ENCODE data around the gene GFM2. TPM values are rescaled to one million over a fixed set of nuclear protein-coding genes. Genes with fewer than 3 reads are reported as not detected.

The GFM2 gene
- total RNA-seq (10 to 100 TPM; 47.8 to 62.0 TPM), polyA plus RNA-seq (ENCODE audit: insufficient read depth, low read depth, low replicate concordance) (35.5 TPM)
- long read RNA-seq, donor 1, transcript GFM2-201 (21 exons, 3,249 nt) = major isoform, 7 of 748 reads
- long read RNA-seq, donor 1, partial matches to known transcripts = 733 of 748 reads
- long read RNA-seq, donor 1, other reads (novel, unspliced or antisense) = 8 of 748 reads
- long read RNA-seq, donor 2, partial matches to known transcripts = 353 of 357 reads
- long read RNA-seq, donor 2, other reads (novel, unspliced or antisense) = 0 of 357 reads

GRCh38 chr5:74766849-74767578, at the start of gene GFM2, which contains the start of gene NSA2:
GFM2 (minus strand) TSS chr5:74767117; CDS start chr5:74763742, 3,375 bp downstream.
NSA2 (plus strand) TSS chr5:74767249; CDS start chr5:74767361, 112 bp downstream.
- peak within 1 kb of the TSS; percentile 90 to 98 for H3K4me3 ChIP-seq
- no peaks in the 10 kb centered on the region for H3K27me3 ChIP-seq
- TF ChIP-seq POLR2A (IDR thresholded peaks at IDR 0.05) (no peak), CTCF (IDR thresholded peaks at IDR 0.05) (no peak)
- peaks cover 18% of the 10 kb centered on the region for H3K4me1 ChIP-seq
- H3K27ac ChIP-seq = peak within 1 kb of the TSS; percentile 82
- peak; percentile 96 for DNase-seq
- no peaks in the 10 kb centered on the region for H3K9me3 ChIP-seq
- WGBS, 2 donors = 0% methylated on average over 27 to 54 of the region's 54 CpGs
- intact Hi-C loops (cut with DNase I; ENCODE audit: low total_unique reads) = no loop called here
- no peaks in the 10 kb centered on the region for H3K36me3 ChIP-seq (ENCODE audit: low read depth, missing control alignments)

GRCh38 chr5:74810915-74811314, 44.0 kb upstream of the GFM2 start:
- TF ChIP-seq CTCF (IDR thresholded peaks at IDR 0.05) (no peak), POLR2A (IDR thresholded peaks at IDR 0.05) (no peak)
- no peak overlapping the region for H3K27ac ChIP-seq
- no peaks in the 10 kb centered on the region for H3K9me3 ChIP-seq
- no peaks in the 10 kb centered on the region for H3K4me1 ChIP-seq
- intact Hi-C loops (cut with DNase I; ENCODE audit: low total_unique reads) = no loop called here
- H3K4me3 ChIP-seq = no peak overlapping the region
- WGBS, 2 donors = 92 to 95% methylated on average over 4 of the region's 4 CpGs
- no peaks in the 10 kb centered on the region for H3K27me3 ChIP-seq
- no peaks in the 10 kb centered on the region for H3K36me3 ChIP-seq (ENCODE audit: low read depth, missing control alignments)
- no peak for DNase-seq

GRCh38 chr5:74801941-74802340, 35.0 kb upstream of the GFM2 start:
- TF ChIP-seq POLR2A (IDR thresholded peaks at IDR 0.05) = no peak
- Histone ChIP-seq H3K4me1 (no peaks in the 10 kb centered on the region), H3K27me3 (no peaks in the 10 kb centered on the region), H3K27ac (no peak overlapping the region), H3K9me3 (no peaks in the 10 kb centered on the region), H3K4me3 (no peak overlapping the region), H3K36me3 (ENCODE audit: low read depth, missing control alignments) (no peaks in the 10 kb centered on the region)
- intact Hi-C loops (cut with DNase I; ENCODE audit: low total_unique reads) = no loop called here
- WGBS, 2 donors = 65% methylated on average over 1 of the region's 1 CpG
- no peak for DNase-seq

- TF ChIP-seq POLR2A (IDR thresholded peaks at IDR 0.05) = no peak
- TF ChIP-seq CTCF (IDR thresholded peaks at IDR 0.05) = no peak
- WGBS, 2 donors = 76 to 81% methylated on average over 3 of the region's 3 CpGs
- no peak overlapping the region for H3K4me3 ChIP-seq
- no peaks in the 10 kb centered on the region for H3K36me3 ChIP-seq (ENCODE audit: low read depth, missing control alignments)
- DNase-seq = no peak
- H3K27me3 ChIP-seq = no peaks in the 10 kb centered on the region
- no peak overlapping the region for H3K27ac ChIP-seq
- intact Hi-C loops (cut with DNase I; ENCODE audit: low total_unique reads) = no loop called here
- no peaks in the 10 kb centered on the region for H3K4me1 ChIP-seq
- no peaks in the 10 kb centered on the region for H3K9me3 ChIP-seq
Observed at GRCh38 chr5:74801197-74801596, 34.3 kb upstream of the GFM2 start.

Measured in testis (tissue), 5 donors.